GM21367 (cell line): ENCODE measurements around the gene RAB26.

Experiments
- ATAC-seq: cut with Tn5 transposase; IDR thresholded peaks from one replicate; pipeline ENCODE4 v1.9.1; 2021; ENCODE audit not compliant: unreplicated experiment

The RAB26 gene

GRCh38 chr16:2142942-2143877 lies 5.2 kb upstream of the RAB26 start:
- ATAC-seq = no peak

- ATAC-seq = no peak
Observed at GRCh38 chr16:2143878-2144485, 4.4 kb upstream of the RAB26 start.

- ATAC-seq = no peak
Observed at GRCh38 chr16:2145843-2146242, 2.6 kb upstream of the RAB26 start.

GRCh38 chr16:2147378-2147777 lies 1.0 kb upstream of the RAB26 start:
- no peak for ATAC-seq

- no peak for ATAC-seq
Observed at GRCh38 chr16:2148714-2149629, 547 bp downstream of the RAB26 start.

- no peak for ATAC-seq
Observed at GRCh38 chr16:2149630-2150417, 1.4 kb downstream of the RAB26 start.

GRCh38 chr16:2150418-2151187 lies 2.2 kb downstream of the RAB26 start:
- no peak for ATAC-seq

- no peak for ATAC-seq
Observed at GRCh38 chr16:2151188-2152091, 3.0 kb downstream of the RAB26 start.

GRCh38 chr16:2152695-2153506 lies 4.5 kb downstream of the RAB26 start:
- ATAC-seq = no peak

- no peak for ATAC-seq
Observed at GRCh38 chr16:2154533-2155090, 6.2 kb downstream of the RAB26 start.

GRCh38 chr16:2155091-2155950 lies 6.9 kb downstream of the RAB26 start, which contains the start of gene TRAF7:
TSS of gene TRAF7 (plus strand) at chr16:2155782. CDS start at chr16:2163921, 8,139 bp downstream.
- peak; percentile 82 for ATAC-seq

GRCh38 chr16:2155977-2156848 lies 7.8 kb downstream of the RAB26 start:
- no peak for ATAC-seq

GRCh38 chr16:2156849-2157224 lies 8.4 kb downstream of the RAB26 start:
- ATAC-seq = no peak

- ATAC-seq = no peak
Observed at GRCh38 chr16:2157480-2158261, 9.2 kb downstream of the RAB26 start.

- no peak for ATAC-seq
Observed at GRCh38 chr16:2158262-2158638, 9.8 kb downstream of the RAB26 start.
